Immature natural killer cell (primary cell): ENCODE results near the gene MAP3K14. TPM values are rescaled to one million over a fixed set of nuclear protein-coding genes. Genes with fewer than 3 reads are reported as not detected.

Experiments
- DNase-seq, 3 donors: peaks; one replicate each; pipeline ENCODE4 v3.0.0; 2022; ENCODE audit warnings: mixed read lengths in 1 of 3
- H3K27ac Mint-ChIP-seq, 6 donors: one replicate each; pipeline ENCODE4 v1.8.0; 2020; ENCODE audit warnings: mixed read lengths in 6 of 6, mild to moderate bottlenecking in 5 of 6, inconsistent platforms in 4 of 6, moderate library complexity in 3 of 6
- H3K27me3 Mint-ChIP-seq, 3 donors: one replicate each; pipeline ENCODE4 v1.8.0; 2020 to 2021; ENCODE audit warnings: low read depth in 3 of 3, mild to moderate bottlenecking in 3 of 3, mixed read lengths in 3 of 3, moderate library complexity in 3 of 3, inconsistent platforms in 1 of 3
- H3K36me3 Mint-ChIP-seq, 3 donors: one replicate each; pipeline ENCODE4 v1.8.0; 2020; ENCODE audit warnings: mixed read lengths in 3 of 3, inconsistent platforms in 2 of 3, mild to moderate bottlenecking in 2 of 3
- H3K4me1 Mint-ChIP-seq, 2 donors: one replicate each; pipeline ENCODE4 v1.8.0; 2020; ENCODE audit warnings: inconsistent platforms in 2 of 2, mild to moderate bottlenecking in 2 of 2, mixed read lengths in 2 of 2, moderate library complexity in 1 of 2
- H3K4me3 Mint-ChIP-seq, 5 donors: one replicate each; pipeline ENCODE4 v1.8.0; 2020; ENCODE audit warnings: mild to moderate bottlenecking in 5 of 5, mixed read lengths in 5 of 5, inconsistent platforms in 3 of 5, moderate library complexity in 3 of 5
- H3K9me3 Mint-ChIP-seq, 6 donors: one replicate each; pipeline ENCODE4 v1.8.0; 2020; ENCODE audit warnings: mild to moderate bottlenecking in 6 of 6, mixed read lengths in 6 of 6, inconsistent platforms in 4 of 6, moderate library complexity in 3 of 6
- polyA plus RNA-seq, 3 donors: library from polyadenylated mRNA; unstranded; fragments of 300-500 nt; fragmentation: Illumina TruSeq; gene quantifications; one replicate each; pipeline ENCODE4 v1.2.3, GENCODE V29; 2021

Gene MAP3K14
- polyA plus RNA-seq, 3 donors from 2014 or later, result 1.0 to 3.4 (median 3.0) TPM

GRCh38 chr17:45296833-45297124 lies 20.0 kb downstream of the MAP3K14 start:
- peaks cover 0 to 3% (median under 1%) of the 10 kb centered on the region in 3 donors for H3K27me3 Mint-ChIP-seq
- no peak for DNase-seq
- H3K9me3 Mint-ChIP-seq, result no peaks in the 10 kb centered on the region
- no peaks in the 10 kb centered on the region for H3K36me3 Mint-ChIP-seq
- peak overlapping the region in 5 of 6 donors; percentile 41 to 85 (median 53) for H3K27ac Mint-ChIP-seq
- peak overlapping the region in 3 of 5 donors; percentile 31 to 61 (median 40) for H3K4me3 Mint-ChIP-seq
- peaks cover 77 to 86% of the 10 kb centered on the region in 2 donors for H3K4me1 Mint-ChIP-seq

DNA sequence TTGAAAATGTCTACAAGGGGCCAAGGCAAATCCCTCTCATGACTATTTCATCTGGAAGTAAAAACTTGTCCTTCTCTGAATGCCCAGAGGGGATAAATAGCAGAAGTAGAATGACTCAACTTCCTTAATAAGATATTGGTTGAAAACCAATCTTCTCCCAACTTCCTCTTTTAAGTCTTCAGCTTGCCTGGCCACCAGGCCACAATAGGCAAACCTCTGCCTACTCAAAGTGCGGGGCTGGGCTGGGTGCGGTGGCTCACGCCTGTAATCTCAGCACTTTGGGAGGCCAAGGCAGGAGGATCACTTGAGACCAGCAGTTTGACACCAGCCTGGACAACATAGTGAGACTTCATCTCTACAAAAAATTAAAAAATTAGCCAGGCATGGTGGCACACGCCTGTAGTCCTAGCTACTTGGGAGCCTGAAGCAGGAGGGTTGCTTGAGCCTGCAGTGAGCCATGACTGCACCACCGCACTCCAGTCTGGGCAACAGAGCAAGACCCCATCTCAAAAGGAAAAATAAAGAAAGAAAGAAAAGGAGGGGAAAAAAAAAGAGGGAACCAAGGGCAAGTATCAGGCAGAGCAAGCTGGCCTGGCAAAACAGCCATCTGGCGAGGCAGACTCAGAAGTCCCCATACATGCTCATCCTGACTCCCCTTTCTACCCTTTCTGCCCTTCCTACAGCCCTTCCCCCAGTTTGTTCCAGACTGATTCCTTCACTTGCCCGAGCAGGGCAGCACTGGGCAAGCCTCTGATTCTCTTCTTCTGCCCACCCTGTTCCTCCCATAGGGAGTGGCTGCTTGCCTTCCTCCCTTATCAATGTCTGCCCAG lies 20.6 kb downstream of the MAP3K14 start:
- Mint-ChIP-seq H3K4me3 (peak overlapping the region in 4 of 5 donors; percentile 38 to 61 (median 40)), H3K36me3 (no peaks in the 10 kb centered on the region), H3K4me1 (peaks cover 76 to 91% of the 10 kb centered on the region in 2 donors), H3K27ac (peak overlapping the region; percentile 41 to 85 (median 66)), H3K9me3 (no peaks in the 10 kb centered on the region), H3K27me3 (peaks cover 0 to 3% (median 0%) of the 10 kb centered on the region in 3 donors)
- no peak for DNase-seq

DNA sequence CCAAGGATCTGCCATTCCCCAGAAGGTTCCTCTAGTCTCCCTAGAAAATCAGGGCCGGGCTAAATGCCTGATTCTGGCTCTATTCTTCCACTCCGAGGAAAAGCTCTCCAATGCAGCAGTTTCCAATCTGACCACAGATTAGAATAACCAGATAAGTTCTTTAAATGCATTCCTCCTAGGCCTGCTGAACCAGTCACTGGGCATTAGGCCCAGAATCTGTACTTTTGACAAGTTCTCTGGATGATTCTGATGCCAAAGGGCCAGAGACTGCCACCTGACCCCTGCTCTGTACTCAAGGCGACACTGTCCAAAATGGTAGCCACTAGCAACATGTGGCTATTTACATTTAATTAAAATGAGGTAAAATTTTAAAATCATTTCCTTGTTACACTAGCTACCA lies 22.3 kb downstream of the MAP3K14 start:
- Mint-ChIP-seq H3K9me3 (no peaks in the 10 kb centered on the region), H3K36me3 (peaks cover 0 to 3% (median 0%) of the 10 kb centered on the region in 3 donors), H3K27ac (peak overlapping the region in 2 of 6 donors; percentile 83 to 86), H3K4me1 (peaks cover 70 to 89% of the 10 kb centered on the region in 2 donors), H3K4me3 (no peak overlapping the region), H3K27me3 (peaks cover 0 to 2% (median 0%) of the 10 kb centered on the region in 3 donors)
- no peak for DNase-seq

DNA sequence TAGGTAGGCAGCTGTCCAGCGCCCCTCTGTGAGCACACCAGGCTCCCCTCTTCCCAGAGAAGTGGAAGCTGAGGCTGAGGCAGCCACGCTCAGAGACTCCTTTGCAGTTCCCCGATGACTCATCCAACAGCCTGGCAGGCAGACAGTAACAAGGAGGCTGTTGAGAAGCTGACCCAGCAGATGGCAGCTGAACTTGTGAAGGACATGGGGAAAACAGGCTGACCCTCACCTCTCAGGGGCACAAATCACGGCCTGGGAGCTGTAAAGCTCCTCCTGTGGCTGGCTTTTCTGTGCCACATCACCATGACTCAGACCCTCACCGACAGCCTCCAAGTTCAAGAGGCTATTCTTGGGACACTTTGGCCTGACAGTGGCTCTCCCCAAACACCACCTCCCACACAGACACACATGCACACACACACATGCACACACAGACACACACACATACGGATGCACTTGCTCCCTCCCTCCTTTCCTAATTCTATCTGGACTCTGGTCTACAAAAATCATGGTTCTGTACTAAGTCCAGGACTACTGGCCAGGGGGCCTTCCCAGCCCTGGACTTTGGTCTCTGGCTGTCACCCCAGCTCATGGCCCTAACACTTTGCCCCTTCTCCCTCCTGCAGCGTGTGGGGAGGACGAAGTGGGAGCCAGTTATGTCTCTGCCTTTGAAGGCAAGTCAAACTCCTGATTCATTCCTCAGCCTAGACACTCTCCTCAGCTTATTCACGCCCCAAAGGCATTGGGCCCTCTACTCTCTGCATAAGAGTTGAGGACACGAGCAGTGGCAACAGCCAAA lies 23.2 kb downstream of the MAP3K14 start:
- Mint-ChIP-seq H3K4me1 (peaks cover 63 to 80% of the 10 kb centered on the region in 2 donors), H3K36me3 (peaks cover 0 to 6% (median 0%) of the 10 kb centered on the region in 3 donors), H3K27ac (peak overlapping the region in 5 of 6 donors; percentile 66 to 86 (median 80)), H3K9me3 (no peaks in the 10 kb centered on the region), H3K4me3 (no peak overlapping the region), H3K27me3 (peaks cover 0 to 2% (median 0%) of the 10 kb centered on the region in 3 donors)
- DNase-seq, result no peak

GRCh38 chr17:45292696-45293412 lies 24.0 kb downstream of the MAP3K14 start:
- no peaks in the 10 kb centered on the region for H3K9me3 Mint-ChIP-seq
- peaks cover 0 to 2% (median 0%) of the 10 kb centered on the region in 3 donors for H3K27me3 Mint-ChIP-seq
- peak overlapping the region in 5 of 6 donors; percentile 26 to 85 (median 71) for H3K27ac Mint-ChIP-seq
- H3K36me3 Mint-ChIP-seq, result peaks cover 0 to 6% (median 0%) of the 10 kb centered on the region in 3 donors
- peaks cover 57 to 72% of the 10 kb centered on the region in 2 donors for H3K4me1 Mint-ChIP-seq
- no peak overlapping the region for H3K4me3 Mint-ChIP-seq
- no peak for DNase-seq

DNA sequence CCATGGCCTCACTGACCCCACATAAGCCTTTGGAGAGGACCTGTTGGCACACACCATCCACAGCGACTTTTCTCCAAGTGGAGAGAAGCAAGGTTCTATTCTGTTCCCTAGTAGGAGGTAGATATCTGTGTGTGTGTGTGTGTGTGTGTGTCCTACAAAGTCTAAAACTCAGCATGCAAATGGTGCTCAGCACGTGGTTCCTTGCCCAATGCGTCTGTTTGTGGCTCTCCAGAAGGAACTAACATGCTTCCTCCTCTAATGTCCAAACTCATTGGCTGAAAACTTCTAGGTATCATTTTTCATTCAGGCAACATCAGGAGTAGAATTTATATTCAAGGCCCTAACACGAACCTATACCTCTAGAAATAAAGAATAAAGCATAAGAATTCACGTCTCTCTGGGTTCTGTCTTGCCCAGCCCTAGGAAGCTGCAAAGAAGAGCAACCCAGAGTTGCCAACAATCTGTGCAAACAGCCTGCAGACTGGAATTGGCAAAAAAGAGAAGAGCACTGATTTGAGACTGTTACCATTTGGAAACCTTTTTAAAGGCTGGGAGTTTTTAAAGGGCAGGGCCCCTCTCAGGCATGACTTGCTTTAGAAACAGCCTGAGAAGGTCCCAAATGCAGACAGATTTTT lies 25.5 kb downstream of the MAP3K14 start:
- Mint-ChIP-seq H3K4me3 (no peak overlapping the region), H3K27me3 (peaks cover 0 to 2% (median 0%) of the 10 kb centered on the region in 3 donors), H3K36me3 (peaks cover 4 to 14% (median 4%) of the 10 kb centered on the region in 3 donors), H3K4me1 (peaks cover 45 to 58% of the 10 kb centered on the region in 2 donors), H3K9me3 (no peaks in the 10 kb centered on the region), H3K27ac (peak overlapping the region; percentile 31 to 85 (median 53))
- no peak for DNase-seq

DNA sequence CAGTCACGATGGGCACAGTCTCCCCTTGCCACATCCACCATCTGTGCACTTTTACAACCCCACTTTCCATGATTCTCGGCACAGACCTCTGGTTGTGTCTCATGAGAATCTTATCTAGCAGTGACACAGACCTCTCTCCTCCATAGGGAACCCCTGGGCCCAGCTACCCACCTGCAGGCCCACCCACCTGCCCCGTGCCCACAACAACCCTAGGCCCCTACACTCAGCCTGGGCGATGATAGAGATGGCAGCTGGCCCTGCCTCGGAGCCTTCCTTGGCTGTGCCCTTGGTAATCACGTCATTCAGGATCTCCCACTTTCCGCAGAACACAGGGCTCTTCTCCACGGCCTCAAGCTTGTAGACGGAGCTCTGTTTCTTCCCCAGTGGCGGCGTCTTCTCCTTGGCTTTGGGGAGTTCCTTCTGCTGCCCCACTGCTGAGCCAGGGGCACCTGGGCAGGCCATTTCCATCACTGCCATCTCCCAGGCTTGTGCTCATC lies 26.5 kb downstream of the MAP3K14 start:
- Mint-ChIP-seq H3K36me3 (peaks cover 4 to 17% (median 7%) of the 10 kb centered on the region in 3 donors), H3K27me3 (peaks cover 0 to 2% (median 0%) of the 10 kb centered on the region in 3 donors), H3K9me3 (no peaks in the 10 kb centered on the region), H3K4me3 (no peak overlapping the region), H3K4me1 (peaks cover 37 to 48% of the 10 kb centered on the region in 2 donors), H3K27ac (peak overlapping the region; percentile 33 to 85 (median 62))
- no peak for DNase-seq

GRCh38 chr17:45289301-45290268 lies 27.2 kb downstream of the MAP3K14 start:
- Mint-ChIP-seq H3K27ac (peak overlapping the region in 4 of 6 donors; percentile 9 to 77 (median 52)), H3K4me1 (peaks cover 31 to 41% of the 10 kb centered on the region in 2 donors), H3K4me3 (no peak overlapping the region), H3K36me3 (peaks cover 4 to 17% (median 7%) of the 10 kb centered on the region in 3 donors), H3K9me3 (no peaks in the 10 kb centered on the region), H3K27me3 (peaks cover 0 to 3% (median 0%) of the 10 kb centered on the region in 3 donors)
- no peak for DNase-seq

DNA sequence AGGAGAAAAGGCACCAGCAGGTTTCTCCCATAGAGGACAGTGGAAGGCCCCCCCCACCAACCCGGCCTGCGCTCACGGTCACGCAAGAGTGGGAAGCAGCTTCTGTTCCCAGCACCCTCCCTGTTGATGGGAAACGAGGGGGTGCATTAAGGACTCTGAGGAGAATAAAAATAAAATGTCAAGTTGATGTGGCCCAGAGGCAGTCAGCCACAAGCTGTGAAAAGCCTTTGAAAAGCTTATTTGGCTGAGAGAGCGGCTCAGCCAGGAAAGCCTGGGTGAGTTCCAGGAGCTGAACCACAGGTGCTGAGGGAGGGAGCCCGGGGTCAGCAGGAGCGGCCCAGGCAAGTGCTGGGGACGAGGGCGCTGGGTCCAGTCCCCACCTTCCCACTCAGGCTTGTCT lies 28.0 kb downstream of the MAP3K14 start:
- peaks cover 28 to 40% of the 10 kb centered on the region in 2 donors for H3K4me1 Mint-ChIP-seq
- H3K4me3 Mint-ChIP-seq, result no peak overlapping the region
- peaks cover 4 to 24% (median 7%) of the 10 kb centered on the region in 3 donors for H3K36me3 Mint-ChIP-seq
- DNase-seq, result no peak
- H3K27me3 Mint-ChIP-seq, result peaks cover 0 to 3% (median 0%) of the 10 kb centered on the region in 3 donors
- H3K27ac Mint-ChIP-seq, result peak overlapping the region in 1 of 6 donors; percentile 12
- H3K9me3 Mint-ChIP-seq, result no peaks in the 10 kb centered on the region

DNA sequence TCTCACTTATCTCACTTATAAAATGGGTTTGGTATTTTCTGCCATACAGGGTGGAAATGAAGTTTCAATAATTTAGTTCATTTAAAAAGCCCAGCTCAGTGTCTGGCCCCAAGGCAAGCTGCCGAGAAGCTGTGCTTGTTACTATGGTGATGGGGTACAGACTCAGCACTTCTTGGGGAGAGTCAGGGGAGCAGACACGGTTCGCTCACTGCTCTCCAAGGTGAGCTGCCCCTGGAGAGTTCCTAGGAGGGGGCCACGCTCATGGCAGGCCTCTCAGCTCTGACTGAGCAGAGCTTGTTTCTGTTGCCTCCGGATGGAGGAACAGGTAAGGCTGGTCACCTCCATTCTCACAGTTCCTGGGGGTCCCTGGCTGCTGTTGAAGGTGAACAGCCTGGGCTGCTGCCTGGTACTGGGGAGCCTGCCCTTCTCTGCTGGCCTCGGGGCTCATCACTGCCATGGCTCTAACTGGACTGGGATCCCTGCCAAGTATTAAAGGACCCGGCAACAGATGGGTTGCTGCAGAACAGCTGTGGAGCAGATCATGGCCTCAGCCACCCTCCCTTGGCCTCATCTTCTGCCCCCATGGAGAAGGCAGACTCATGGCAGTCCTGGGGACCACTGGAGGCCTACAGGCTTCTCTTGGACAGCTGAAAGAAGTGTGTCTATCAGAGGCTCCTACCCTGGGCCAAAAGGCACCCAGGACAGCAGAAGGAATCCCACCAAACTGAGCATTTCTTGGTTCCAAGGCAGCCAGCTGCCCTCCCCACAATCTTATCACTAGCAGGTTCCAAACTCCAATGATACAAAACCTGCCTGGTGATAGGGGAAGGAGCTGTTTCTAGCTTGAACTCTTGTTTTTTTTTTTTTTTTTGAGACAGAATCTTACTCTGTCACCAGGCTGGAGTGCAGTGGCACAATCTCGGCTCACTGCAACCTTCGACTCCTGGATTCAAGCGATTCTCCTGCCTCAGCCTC lies 29.0 kb downstream of the MAP3K14 start:
- DNase-seq, result no peak
- H3K27me3 Mint-ChIP-seq, result peaks cover 0 to 3% (median 0%) of the 10 kb centered on the region in 3 donors
- no peak overlapping the region for H3K4me3 Mint-ChIP-seq
- H3K4me1 Mint-ChIP-seq, result peaks cover 29 to 35% of the 10 kb centered on the region in 2 donors
- H3K27ac Mint-ChIP-seq, result peak overlapping the region in 2 of 6 donors; percentile 2 to 25
- peaks cover 4 to 24% (median 7%) of the 10 kb centered on the region in 3 donors for H3K36me3 Mint-ChIP-seq
- no peaks in the 10 kb centered on the region for H3K9me3 Mint-ChIP-seq

- H3K27ac Mint-ChIP-seq, result peak overlapping the region in 3 of 6 donors; percentile 12 to 50 (median 40)
- no peak overlapping the region for H3K4me3 Mint-ChIP-seq
- H3K36me3 Mint-ChIP-seq, result peaks cover 4 to 24% (median 7%) of the 10 kb centered on the region in 3 donors
- peaks cover 23 to 25% of the 10 kb centered on the region in 2 donors for H3K4me1 Mint-ChIP-seq
- no peak for DNase-seq
- peaks cover 0 to 3% (median 0%) of the 10 kb centered on the region in 3 donors for H3K27me3 Mint-ChIP-seq
- no peaks in the 10 kb centered on the region for H3K9me3 Mint-ChIP-seq
Measured at GRCh38 chr17:45286286-45286685, 30.5 kb downstream of the MAP3K14 start.
